ENCODE results near the gene CACNA1C. TPM values are rescaled to one million over a fixed set of nuclear protein-coding genes. Genes with fewer than 3 reads are reported as not detected.

Gene CACNA1C
- total and polyA plus RNA-seq, 2 of the 4 experiments (the other 2 are of a cell fraction): 1.6 to 2.6 TPM

- H2AK9ac ChIP-seq (replicated peaks; ENCODE audit: low read depth, low read length, poor library complexity): no peak overlapping the region
- H3K79me1 ChIP-seq (ENCODE audit: low read depth in 1 of 2, low read length in 2 of 2): no peaks in the 10 kb centered on the region
- H3K4ac ChIP-seq (ENCODE audit: low read depth, low read length): no peak overlapping the region
- dilution Hi-C loops (cut with HindIII; ENCODE audit: low sequenced_read_pairs, unreplicated experiment) (no loop called here), intact Hi-C loops (cut with micrococcal nuclease) (no loop called here), in situ Hi-C loops (cut with MboI; ENCODE audit: low sequenced_read_pairs) (no loop called here)
- CTCF ChIA-PET: no interaction called here
- H4K91ac ChIP-seq (ENCODE audit: insufficient read depth, low read depth, low read length): no peak overlapping the region
- no peak overlapping the region for H2BK20ac ChIP-seq (ENCODE audit: low read depth, low read length)
- H3K27me3 ChIP-seq (ENCODE audit: control insufficient read depth, insufficient read depth, low read length): no peaks in the 10 kb centered on the region
- no peak overlapping the region for H3K4me2 ChIP-seq (ENCODE audit: low read depth, low read length)
- no peaks in the 10 kb centered on the region for H4K20me1 ChIP-seq (ENCODE audit: insufficient read depth, low read length)
- no peak for ATAC-seq (ENCODE audit: low read depth)
- H2BK5ac ChIP-seq (ENCODE audit: low read depth, low read length, poor library complexity, severe bottlenecking): no peak overlapping the region
- H3K4me3 ChIP-seq (ENCODE audit: insufficient read depth, low read depth, low read length): no peak overlapping the region
- no peak for DNase-seq
- no peak overlapping the region for H3K14ac ChIP-seq (replicated peaks; ENCODE audit: low read depth, low read length)
- WGBS, 2 experiments (ENCODE audit: extremely low coverage in 2 of 2, insufficient read length in 1 of 2): no CpG with 5 or more reads among the region's 5 CpGs
- no peak overlapping the region for H3K56ac ChIP-seq (ENCODE audit: extremely low read depth, insufficient read depth, low read length)
- POLR2A ChIA-PET (ENCODE audit: unreplicated experiment): no interaction called here
- H2AK5ac ChIP-seq (ENCODE audit: low read depth, low read length): no peak overlapping the region
- no peak overlapping the region for H3K27ac ChIP-seq (ENCODE audit: insufficient read depth, low read length)
- H2BK120ac ChIP-seq (ENCODE audit: low read depth, low read length): no peak overlapping the region
- no peak overlapping the region for H2BK15ac ChIP-seq (ENCODE audit: low read depth, low read length)
- H3K36me3 ChIP-seq (ENCODE audit: control insufficient read depth, insufficient read depth, low read length): peaks cover 13% of the 10 kb centered on the region
- H2AFZ ChIP-seq (replicated peaks; ENCODE audit: low read length, poor library complexity): no peak overlapping the region
- H4K5ac ChIP-seq (ENCODE audit: low read depth, low read length): no peak overlapping the region
- H3K9me3 ChIP-seq (ENCODE audit: control insufficient read depth, insufficient read depth, low read length): no peaks in the 10 kb centered on the region
- TF ChIP-seq NFE2L2 (IDR thresholded peaks at IDR 0.05; ENCODE audit: low read depth, low read length): no peak
- no peak for TF ChIP-seq CEBPB (IDR thresholded peaks at IDR 0.05; ENCODE audit: low read depth, low read length)
- TF ChIP-seq FOS (IDR thresholded peaks at IDR 0.05; ENCODE audit: low read depth, low read length): no peak
- no peak for TF ChIP-seq MAZ (IDR thresholded peaks at IDR 0.05; ENCODE audit: borderline replicate concordance, low read depth, low read length)
- TF ChIP-seq BHLHE40 (IDR thresholded peaks at IDR 0.05; ENCODE audit: low read depth, low read length): no peak
- no peak for TF ChIP-seq CHD1 (IDR thresholded peaks at IDR 0.05; ENCODE audit: low read depth, low read length)
- TF ChIP-seq POLR2A (IDR thresholded peaks at IDR 0.05; ENCODE audit: low read depth, low read length): no peak
- no peak for TF ChIP-seq SMC3 (IDR thresholded peaks at IDR 0.05; ENCODE audit: low read depth, low read length)
- no peak for TF ChIP-seq MXI1 (IDR thresholded peaks at IDR 0.05; ENCODE audit: borderline replicate concordance, low read depth, low read length)
- TF ChIP-seq ELK1 (IDR thresholded peaks at IDR 0.05; ENCODE audit: borderline replicate concordance, low read depth, low read length): no peak
- no peak for TF ChIP-seq RCOR1 (IDR thresholded peaks at IDR 0.05; ENCODE audit: insufficient replicate concordance, low read length)
- no peak for TF ChIP-seq USF2 (IDR thresholded peaks at IDR 0.05; ENCODE audit: low read depth, low read length)
- TF ChIP-seq RFX5 (IDR thresholded peaks at IDR 0.05; ENCODE audit: low read depth, low read length): no peak
- TF ChIP-seq MAFK (IDR thresholded peaks at IDR 0.05; ENCODE audit: low read depth, low read length): no peak
- H3K23ac ChIP-seq (ENCODE audit: low read depth, low read length): no peak overlapping the region
- no peaks in the 10 kb centered on the region for H3K4me1 ChIP-seq (ENCODE audit: control insufficient read depth, insufficient read depth, low read length)
- H3K18ac ChIP-seq (ENCODE audit: low read depth, low read length): no peak overlapping the region
- no TSS peak for BruUV-seq (replicated peaks)
- no peak overlapping the region for H4K8ac ChIP-seq (ENCODE audit: low read depth in 2 of 2, low read length in 2 of 2)
- H3K9ac ChIP-seq (ENCODE audit: low read depth, low read length): no peak overlapping the region
- H3K9me1 ChIP-seq (ENCODE audit: insufficient read depth, low read length): no peaks in the 10 kb centered on the region
Measured at GRCh38 chr12:2623472-2623871, 570.7 kb downstream of the CACNA1C start.

Measured in IMR-90 (cell line).